Endothelial cell of umbilical vein (primary cell): ENCODE data around the gene UBE2D2. TPM values are rescaled to one million over a fixed set of nuclear protein-coding genes. Genes with fewer than 3 reads are reported as not detected.

Source experiments
- BruUV-seq: library from RNA; stranded (reverse); fragments of 400-500 nt; replicated peaks from 2 replicates; lab custom pipeline; 2021; lab: Mats Ljungman, UMichigan
- CTCF ChIA-PET: fragments of 300-600, 350-600 bp; sonication (Branson Sonifier 250); formaldehyde crosslinking; loops from one replicate; lab custom pipeline; 2021; ENCODE audit warnings: antibody characterized with exemption, inconsistent platforms; lab: Charles Lee
- POLR2A ChIA-PET: fragments of 300-600, 350-600 bp; sonication (Branson Sonifier 250); formaldehyde crosslinking; loops from one replicate; lab custom pipeline; 2021; ENCODE audit warnings: antibody characterized with exemption, inconsistent platforms; lab: Charles Lee
- DNase-seq: peaks from one replicate; pipeline ENCODE4 v3.0.0-alpha.2; 2011; ENCODE audit warnings: low read depth, low spot score
- FAIRE-seq: peaks from 2 replicates; lab custom pipeline; 2011; peaks lifted over from hg19 to GRCh38; lab: Jason Lieb, UNC
- H2AFZ ChIP-seq: 2 replicates; pipeline ENCODE4 v1.6.0; 2012; ENCODE audit warnings: low read depth, low read length, control low read depth, inconsistent platforms
- H3K27ac ChIP-seq: 2 replicates; pipeline ENCODE4 v1.5.1; 2011; ENCODE audit warnings: low read depth, mild to moderate bottlenecking, control low read depth, low read length, moderate library complexity; ENCODE audit not compliant: insufficient read depth
- H3K27me3 ChIP-seq, 2 experiments: 2 replicates each; pipeline versions ENCODE4 v1.6.0 to v1.6.1; 2011; ENCODE audit warnings: low read length in 2 of 2, mixed read lengths in 1 of 2; ENCODE audit not compliant: control insufficient read depth in 2 of 2, insufficient read depth in 2 of 2
- H3K36me3 ChIP-seq, 2 experiments: 2 replicates in 1 of 2; 3 replicates in 1 of 2; pipeline ENCODE4 v1.5.1; 2011; ENCODE audit warnings: low read length in 2 of 2, mild to moderate bottlenecking in 1 of 2, moderate library complexity in 1 of 2; ENCODE audit not compliant: control insufficient read depth in 2 of 2, insufficient read depth in 2 of 2; ENCODE audit errors: extremely low read depth in 1 of 2
- H3K4me1 ChIP-seq: 3 replicates; pipeline ENCODE4 v1.5.1; 2011; ENCODE audit warnings: mild to moderate bottlenecking, low read length; ENCODE audit not compliant: control insufficient read depth, insufficient read depth; ENCODE audit errors: extremely low read depth
- H3K4me2 ChIP-seq: 2 replicates; pipeline ENCODE4 v1.6.1; 2011; ENCODE audit warnings: low read length, control low read depth, mixed read lengths; ENCODE audit not compliant: insufficient read depth
- H3K4me3 ChIP-seq, 3 experiments: fragments of 200-600 bp in 1 of 3; sonication (generic), shearing (Covaris generic) in 1 of 3; replicated peaks in 1 of 3; 2 replicates each; pipeline ENCODE4 v1.5.1; 2011 to 2016; ENCODE audit warnings: control low read depth in 3 of 3, low read length in 3 of 3, mild to moderate bottlenecking in 2 of 3, inconsistent platforms in 1 of 3, low read depth in 1 of 3, moderate library complexity in 1 of 3; ENCODE audit not compliant: insufficient read depth in 1 of 3
- H3K79me2 ChIP-seq: 2 replicates; pipeline ENCODE4 v1.6.0; 2012; ENCODE audit warnings: low read length, inconsistent platforms; ENCODE audit not compliant: control insufficient read depth, insufficient read depth
- H3K9ac ChIP-seq: replicated peaks from 2 replicates; pipeline ENCODE3; 2011; ENCODE audit warnings: low read length, control low read depth; ENCODE audit not compliant: insufficient read depth; ENCODE audit errors: extremely low read depth
- H3K9me1 ChIP-seq: replicated peaks from 3 replicates; pipeline ENCODE4 v1.6.0; 2011; ENCODE audit warnings: mild to moderate bottlenecking, low read length; ENCODE audit not compliant: control insufficient read depth, insufficient read depth; ENCODE audit errors: extremely low read depth
- H3K9me3 ChIP-seq: replicated peaks from 2 replicates; pipeline ENCODE4 v1.5.1; 2012; ENCODE audit warnings: low read length, inconsistent platforms; ENCODE audit not compliant: control insufficient read depth, insufficient read depth
- H4K20me1 ChIP-seq: replicated peaks from 2 replicates; pipeline ENCODE3; 2011; ENCODE audit warnings: mild to moderate bottlenecking, low read length; ENCODE audit not compliant: control insufficient read depth, insufficient read depth; ENCODE audit errors: extremely low read depth
- EZH2 ChIP-seq: IDR thresholded peaks from 2 replicates; pipeline ENCODE4 v1.6.1; 2012; ENCODE audit warnings: borderline replicate concordance, low read depth, mild to moderate bottlenecking, moderate library complexity, low read length, inconsistent platforms; ENCODE audit not compliant: severe bottlenecking
- FOS ChIP-seq: IDR thresholded peaks from 2 replicates; pipeline ENCODE4 v1.6.1; 2011; ENCODE audit warnings: mild to moderate bottlenecking, low read length, moderate library complexity, borderline replicate concordance; ENCODE audit not compliant: insufficient read depth
- GATA2 ChIP-seq: IDR thresholded peaks from 2 replicates; pipeline ENCODE4 v1.7.0; 2011; ENCODE audit warnings: low read depth, mild to moderate bottlenecking, moderate library complexity, mixed read lengths, low read length; ENCODE audit not compliant: insufficient read length, insufficient read depth
- JUN ChIP-seq: IDR thresholded peaks from 2 replicates; pipeline ENCODE4 v1.6.1; 2011; ENCODE audit warnings: borderline replicate concordance, low read depth; ENCODE audit not compliant: insufficient read length, insufficient read depth
- MYC ChIP-seq: IDR thresholded peaks from one replicate; pipeline ENCODE4 v1.6.1; 2011; ENCODE audit warnings: mild to moderate bottlenecking, low read depth, low read length
- POLR2A ChIP-seq: IDR thresholded peaks from 2 replicates; pipeline ENCODE4 v1.6.1; 2012; ENCODE audit warnings: low read depth, mild to moderate bottlenecking, control low read depth, low read length
- POLR2AphosphoS5 ChIP-seq: IDR thresholded peaks from 2 replicates; pipeline ENCODE4 v1.6.1; 2012; ENCODE audit warnings: low read depth, mild to moderate bottlenecking, control low read depth, low read length, moderate library complexity; ENCODE audit not compliant: insufficient read depth
- dilution Hi-C: fragments of 300-500 bp; cut with MboI; formaldehyde crosslinking; loops from one replicate; pipeline ENCODE4 v1.15.0; 2019; ENCODE audit warnings: low sequenced_read_pairs; ENCODE audit not compliant: extremely low pct_ligation_motif_present
- intact Hi-C: fragments of 100-400 bp; cut with micrococcal nuclease; formaldehyde crosslinking; loops from one replicate; pipeline ENCODE4 v1.10.0; 2022
- polyA plus RNA-seq, 4 experiments: library from polyadenylated mRNA; depleted of rRNA in 3 of 4; stranded (reverse) in 3 of 4; unstranded in 1 of 4; fragments of >200 nt; gene quantifications; 2 replicates each; pipeline versions ENCODE4 v1.2.1 to v1.2.3, GENCODE V29; 2011 to 2012; ENCODE audit warnings: missing spikeins in 1 of 4
- total RNA-seq: library from RNA; stranded (reverse); gene quantifications from 2 replicates; pipeline ENCODE4 v1.2.3, GENCODE V29; 2021
- TF ChIP-seq, protein P1 (sequence below), 2 donors: IDR thresholded peaks; 1 replicate in 1 of 2; 2 replicates in 1 of 2; pipeline ENCODE4 v1.5.1; 2011; ENCODE audit warnings: low read length in 2 of 2, mild to moderate bottlenecking in 2 of 2, moderate library complexity in 2 of 2, control low read depth in 1 of 2, inconsistent platforms in 1 of 2, low read depth in 1 of 2; ENCODE audit not compliant: insufficient read depth in 1 of 2; ENCODE audit errors: extremely low read depth in 1 of 2
- TF ChIP-seq, protein P2 (sequence below): IDR thresholded peaks from 2 replicates; pipeline ENCODE4 v1.6.1; 2011; ENCODE audit not compliant: insufficient read depth, insufficient read length

Gene UBE2D2
- total and polyA plus RNA-seq, 2 donors (not counting 3 experiments of a cell fraction or from before 2014, with no cell fraction given), result 45.0 to 156 TPM

DNA sequence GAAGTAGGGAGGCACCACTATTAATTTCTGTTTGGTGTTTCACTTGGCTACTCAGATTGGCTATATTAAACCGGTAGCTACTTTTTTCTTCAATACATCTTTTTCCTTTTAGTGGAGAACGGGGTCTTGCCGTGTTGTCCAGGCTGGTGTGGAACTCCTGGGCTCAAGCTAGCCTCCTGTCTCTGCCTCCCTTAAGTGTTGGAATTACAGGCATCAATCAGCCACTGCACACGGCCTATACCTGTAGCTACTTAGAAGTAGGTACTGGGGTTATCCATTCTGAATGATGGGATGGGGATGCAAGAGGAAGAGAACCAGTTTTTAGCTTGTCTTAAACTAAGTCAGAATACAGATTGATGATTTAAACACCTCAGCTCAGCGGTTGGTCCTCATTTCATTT lies 1.7 kb downstream of the UBE2D2 start:
- dilution Hi-C loops, result no loop called here
- H3K4me2 ChIP-seq, result peak overlapping the region; percentile 99
- no peak for TF ChIP-seq GATA2
- TF ChIP-seq MYC, result no peak
- no peak for TF ChIP-seq POLR2AphosphoS5
- TF ChIP-seq, protein P1, sequence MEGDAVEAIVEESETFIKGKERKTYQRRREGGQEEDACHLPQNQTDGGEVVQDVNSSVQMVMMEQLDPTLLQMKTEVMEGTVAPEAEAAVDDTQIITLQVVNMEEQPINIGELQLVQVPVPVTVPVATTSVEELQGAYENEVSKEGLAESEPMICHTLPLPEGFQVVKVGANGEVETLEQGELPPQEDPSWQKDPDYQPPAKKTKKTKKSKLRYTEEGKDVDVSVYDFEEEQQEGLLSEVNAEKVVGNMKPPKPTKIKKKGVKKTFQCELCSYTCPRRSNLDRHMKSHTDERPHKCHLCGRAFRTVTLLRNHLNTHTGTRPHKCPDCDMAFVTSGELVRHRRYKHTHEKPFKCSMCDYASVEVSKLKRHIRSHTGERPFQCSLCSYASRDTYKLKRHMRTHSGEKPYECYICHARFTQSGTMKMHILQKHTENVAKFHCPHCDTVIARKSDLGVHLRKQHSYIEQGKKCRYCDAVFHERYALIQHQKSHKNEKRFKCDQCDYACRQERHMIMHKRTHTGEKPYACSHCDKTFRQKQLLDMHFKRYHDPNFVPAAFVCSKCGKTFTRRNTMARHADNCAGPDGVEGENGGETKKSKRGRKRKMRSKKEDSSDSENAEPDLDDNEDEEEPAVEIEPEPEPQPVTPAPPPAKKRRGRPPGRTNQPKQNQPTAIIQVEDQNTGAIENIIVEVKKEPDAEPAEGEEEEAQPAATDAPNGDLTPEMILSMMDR (IDR thresholded peaks at IDR 0.05; ENCODE audit: extremely low read depth in 1 of 2, insufficient read depth in 1 of 2, low read depth in 1 of 2, low read length in 2 of 2), result no peak
- no peak for TF ChIP-seq JUN
- TF ChIP-seq FOS, result no peak
- TF ChIP-seq, protein P2, sequence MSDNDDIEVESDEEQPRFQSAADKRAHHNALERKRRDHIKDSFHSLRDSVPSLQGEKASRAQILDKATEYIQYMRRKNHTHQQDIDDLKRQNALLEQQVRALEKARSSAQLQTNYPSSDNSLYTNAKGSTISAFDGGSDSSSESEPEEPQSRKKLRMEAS, result no peak
- no peak for TF ChIP-seq POLR2A
- TF ChIP-seq EZH2, result no peak
- DNase-seq (peak; percentile 21), FAIRE-seq (no peak)
- POLR2A ChIA-PET, result interaction anchor here (0.6 to 2.3 kb wide), 4 partner anchors 8 to 142 kb away, joined by 3 to 4 read pairs (median 3); no protein-coding TSS in a partner anchor
- BruUV-seq, result no TSS peak
- no peaks in the 10 kb centered on the region for H3K9me3 ChIP-seq
- CTCF ChIA-PET, result interaction anchor here (0.9 to 6.6 kb wide), 6 partner anchors 12 to 141 kb away, joined by 3 to 57 read pairs (median 4); partner anchors contain the start of gene ECSCR
- peaks cover 65% of the 10 kb centered on the region for H3K79me2 ChIP-seq
- intact Hi-C loops, result no loop called here
- no peaks in the 10 kb centered on the region for H3K36me3 ChIP-seq
- peaks cover 13% of the 10 kb centered on the region for H4K20me1 ChIP-seq
- H3K9ac ChIP-seq, result peak overlapping the region; percentile 90
- H3K4me3 ChIP-seq, result peak overlapping the region; percentile 71 to 92 (median 85)
- H3K4me1 ChIP-seq, result peaks cover 31% of the 10 kb centered on the region
- H2AFZ ChIP-seq, result no peak overlapping the region
- no peaks in the 10 kb centered on the region for H3K27me3 ChIP-seq
- peak overlapping the region; percentile 80 for H3K27ac ChIP-seq
- no peaks in the 10 kb centered on the region for H3K9me1 ChIP-seq
